Kidney tubule cell (primary cell): ENCODE data around the gene SH3RF1.

Experiments
- DNase-seq: peaks from one replicate; pipeline ENCODE4 v3.0.0-alpha.2; 2018; ENCODE audit warnings: low spot score

The SH3RF1 gene

GRCh38 chr4:169103966-169104412, 166.8 kb downstream of the SH3RF1 start:
- DNase-seq, result peak; percentile 70

DNA sequence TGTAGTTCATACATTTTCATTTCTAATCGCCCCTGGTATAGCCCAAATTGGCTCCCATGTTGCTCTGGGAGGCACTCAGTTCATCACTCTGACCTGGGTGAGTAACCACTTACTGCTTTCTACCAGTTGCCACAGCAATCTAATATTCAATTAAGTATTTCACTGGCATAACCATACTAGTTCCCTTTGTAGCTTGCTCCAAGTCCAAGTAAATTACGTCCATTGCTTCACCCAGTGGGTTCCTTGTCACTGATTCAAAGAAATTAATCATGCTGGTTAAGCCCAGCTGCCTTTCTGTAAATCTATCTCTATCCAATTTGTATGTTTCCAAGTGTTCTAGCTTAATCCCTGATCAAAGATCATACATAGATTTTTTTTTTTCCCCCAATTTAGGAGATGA, 168.7 kb downstream of the SH3RF1 start:
- DNase-seq, result peak; percentile 49

- no peak for DNase-seq
Measured at GRCh38 chr4:169100670-169101101, 170.1 kb downstream of the SH3RF1 start.

DNA sequence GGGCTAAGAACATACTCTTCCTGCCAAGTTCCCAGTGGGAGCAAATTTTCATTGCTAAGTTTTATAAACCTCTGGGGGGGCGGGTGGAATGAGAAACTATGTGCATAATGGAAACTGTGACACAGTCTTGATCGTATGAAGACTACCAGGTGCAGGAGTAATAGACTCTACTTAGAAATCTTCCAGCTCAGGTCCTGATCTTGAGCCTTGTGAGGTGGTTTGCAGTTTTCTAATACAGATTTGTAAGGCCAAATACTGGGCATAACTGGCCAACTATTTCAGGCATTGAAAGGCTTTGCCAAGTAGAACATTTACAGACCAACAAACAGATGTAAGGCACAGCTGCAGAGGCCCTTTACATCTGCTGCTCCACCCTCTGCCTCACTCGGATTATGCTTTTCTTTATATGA, 171.0 kb downstream of the SH3RF1 start:
- DNase-seq, result no peak

GRCh38 chr4:169098969-169099690, 171.6 kb downstream of the SH3RF1 start:
- DNase-seq, result no peak

DNA sequence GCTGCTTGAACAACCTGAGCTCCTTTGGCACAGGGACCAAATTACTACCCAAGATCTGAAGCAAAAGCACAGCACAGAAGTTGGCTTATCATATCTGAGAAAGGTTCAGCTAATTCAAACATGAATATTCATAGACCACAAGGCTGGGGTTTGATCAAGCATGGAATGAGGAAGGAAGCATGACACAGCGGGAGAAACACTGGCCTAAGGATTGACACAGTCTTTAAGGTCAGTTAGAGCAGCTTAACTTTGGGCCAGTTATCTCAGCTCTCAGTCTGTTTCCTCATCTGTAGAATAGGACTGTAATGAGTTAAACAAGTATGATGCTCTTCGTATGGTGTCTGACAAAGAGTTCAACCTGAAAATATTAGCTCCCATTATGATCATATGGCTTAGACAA, 172.2 kb downstream of the SH3RF1 start:
- DNase-seq, result peak; percentile 81

DNA sequence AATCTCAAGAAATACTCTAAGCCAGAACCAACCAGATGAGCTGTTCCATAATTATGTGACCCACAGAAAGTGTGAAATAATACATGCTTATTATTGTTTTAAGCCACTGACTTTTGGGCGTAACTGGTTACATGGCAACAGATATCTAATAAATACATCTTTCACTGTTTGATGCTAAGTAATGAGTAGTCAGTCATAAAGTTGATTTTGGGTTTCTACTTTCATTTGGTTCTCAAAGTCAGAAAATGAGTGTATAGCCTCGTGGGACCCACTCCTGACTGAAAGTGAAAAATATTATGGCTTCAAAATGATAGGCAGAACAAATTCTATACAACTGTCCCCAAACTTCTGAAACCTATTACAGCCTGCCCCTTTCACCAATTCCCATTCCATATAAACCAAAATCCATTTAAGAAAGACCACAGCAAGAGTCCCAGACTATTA, 172.7 kb downstream of the SH3RF1 start:
- DNase-seq, result no peak

- no peak for DNase-seq
Measured at GRCh38 chr4:169096221-169096620, 174.5 kb downstream of the SH3RF1 start.

DNA sequence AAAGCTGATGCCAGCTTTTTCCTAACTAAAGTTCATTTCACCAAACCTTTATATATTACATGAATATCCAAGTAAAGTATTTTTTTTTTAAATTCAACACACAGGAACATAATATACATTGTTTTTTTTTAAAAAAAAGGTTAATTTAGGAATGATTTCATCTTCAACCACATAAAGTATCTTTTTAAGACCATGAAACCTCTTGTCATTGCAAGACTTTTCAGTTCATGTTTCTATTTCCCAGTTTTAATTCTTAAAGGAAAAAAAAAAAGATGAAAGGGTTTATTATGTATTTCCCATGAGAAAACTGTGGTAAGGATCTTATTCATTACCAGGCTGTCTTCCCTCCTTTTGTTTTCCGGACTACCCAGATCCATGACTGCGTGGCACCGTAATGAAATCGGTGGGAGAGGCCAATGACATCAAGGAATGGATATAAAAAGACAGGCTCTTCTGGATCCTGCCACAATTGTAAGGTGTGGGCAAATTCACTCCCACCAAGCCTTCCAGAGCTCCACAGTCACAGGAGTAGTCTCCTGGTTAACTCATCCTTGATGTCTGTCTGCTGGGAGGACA, 176.0 kb downstream of the SH3RF1 start:
- DNase-seq, result no peak

DNA sequence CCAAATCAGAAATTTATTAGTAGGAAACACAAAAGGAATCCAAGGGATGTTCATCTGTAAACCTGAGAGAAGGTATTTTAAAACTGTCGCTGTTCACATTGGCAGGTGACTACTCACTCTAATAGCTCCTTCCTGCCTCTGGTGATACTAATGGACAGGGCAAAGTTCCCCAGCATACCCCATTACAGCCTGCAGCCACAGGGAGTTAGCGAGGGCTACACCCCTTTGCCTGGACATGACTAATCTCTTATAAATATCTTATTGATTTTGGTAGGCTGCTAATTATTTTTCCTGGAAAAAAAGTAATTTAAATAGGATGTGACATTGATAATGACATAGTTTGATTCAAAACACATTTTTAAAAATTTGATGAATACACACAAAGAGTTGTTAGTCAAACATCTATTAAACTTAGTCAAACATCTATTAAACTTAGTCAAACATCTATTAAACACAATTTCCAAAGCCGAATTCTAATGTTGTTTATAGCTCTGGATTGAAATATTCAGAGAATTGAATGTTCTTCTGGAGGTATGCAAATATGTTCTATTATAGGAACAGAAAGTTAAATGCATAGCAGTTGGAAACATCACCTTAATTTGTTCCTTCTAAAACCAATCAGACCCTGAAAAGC, 177.8 kb downstream of the SH3RF1 start:
- no peak for DNase-seq

DNA sequence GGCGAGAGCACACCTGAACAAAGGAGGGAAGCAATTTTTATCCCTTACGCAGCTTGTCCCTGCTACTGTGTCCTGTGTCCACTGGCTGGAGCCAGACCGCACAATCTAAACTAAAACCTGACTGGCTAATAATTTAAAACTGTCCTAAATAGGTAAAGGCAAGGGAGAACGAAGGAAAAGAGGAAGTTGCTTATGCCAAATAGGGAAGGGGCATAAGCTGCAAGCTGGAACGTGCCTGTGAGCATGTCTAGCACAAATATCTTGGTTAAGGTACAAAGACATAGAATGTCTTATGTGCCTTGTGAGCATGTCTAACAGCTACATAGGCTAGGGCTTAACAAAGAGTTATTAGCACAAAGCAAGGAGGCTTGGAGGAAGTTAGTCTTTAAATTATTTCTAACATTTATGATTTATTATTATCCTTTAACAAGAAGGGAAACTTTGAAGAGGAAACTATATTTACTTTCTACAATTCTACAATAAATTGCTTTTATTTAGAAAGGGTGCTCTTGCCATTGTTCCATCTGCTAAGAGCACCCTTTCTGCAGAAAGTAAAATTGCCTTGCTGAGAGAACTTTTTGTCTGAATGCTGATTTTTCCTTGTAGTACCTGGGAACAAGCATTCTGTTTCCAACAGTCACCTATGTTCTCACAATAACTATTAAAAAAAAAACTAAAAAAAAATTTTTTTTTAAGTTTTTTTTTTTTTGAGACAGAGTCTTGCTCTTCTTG, 180.1 kb downstream of the SH3RF1 start:
- DNase-seq, result no peak

DNA sequence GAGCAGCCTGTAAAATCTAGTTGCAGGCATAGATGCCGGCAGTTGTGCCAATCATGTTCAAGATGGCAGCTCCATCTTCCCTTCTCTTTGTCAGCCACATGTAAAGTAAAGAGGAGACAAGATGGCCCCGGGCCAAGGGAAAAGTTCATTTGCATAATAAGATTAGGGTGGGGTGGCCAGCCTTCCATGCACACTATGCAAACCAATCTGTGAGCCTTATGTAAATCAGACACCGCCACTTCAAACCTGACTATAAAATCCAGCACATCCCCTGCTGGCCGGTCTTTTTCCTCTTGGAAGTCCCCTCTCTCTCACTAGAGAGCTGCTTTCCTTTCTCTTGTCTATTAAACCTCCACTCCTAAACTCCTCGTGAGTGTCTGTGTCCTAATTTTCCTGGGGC, 181.8 kb downstream of the SH3RF1 start:
- no peak for DNase-seq

DNA sequence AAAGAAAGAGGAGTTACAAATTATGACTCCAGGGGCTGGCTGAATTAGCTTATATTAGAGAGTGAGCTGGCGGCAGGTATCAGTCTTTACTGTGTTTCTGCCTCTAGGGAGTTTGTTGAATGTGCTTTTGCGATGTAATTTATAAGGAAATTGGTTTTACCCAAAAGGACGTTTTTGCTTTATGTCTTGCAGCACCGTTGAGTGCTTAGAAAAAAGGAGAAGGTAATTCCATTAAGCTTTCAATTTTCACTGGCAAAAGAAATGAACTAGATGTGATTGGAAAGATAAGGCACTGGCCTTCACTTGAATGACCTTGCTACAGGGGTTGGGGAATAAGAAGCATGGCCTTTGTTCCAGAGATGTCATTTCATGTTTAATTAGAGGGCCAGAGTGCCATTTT, 185.8 kb downstream of the SH3RF1 start:
- no peak for DNase-seq

DNA sequence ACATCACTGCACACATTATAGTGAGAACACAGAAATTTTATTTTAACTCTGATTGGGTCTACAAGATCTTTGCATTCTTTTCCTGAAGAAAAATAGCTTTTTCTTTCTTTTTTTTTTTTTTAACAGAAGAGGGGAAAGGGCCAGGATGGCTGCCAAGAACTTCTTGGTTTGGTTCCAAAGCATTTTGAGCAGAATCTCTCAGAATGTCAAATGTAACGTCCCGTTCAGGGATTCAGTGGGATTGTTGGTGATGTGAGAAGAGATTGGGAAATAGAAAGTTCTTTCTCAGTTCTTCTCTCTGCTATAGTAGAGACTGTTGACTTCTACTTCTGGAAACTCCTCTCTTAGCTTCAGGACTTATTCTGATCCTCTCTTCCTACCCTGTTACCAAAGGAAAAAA, 189.8 kb downstream of the SH3RF1 start:
- no peak for DNase-seq

DNA sequence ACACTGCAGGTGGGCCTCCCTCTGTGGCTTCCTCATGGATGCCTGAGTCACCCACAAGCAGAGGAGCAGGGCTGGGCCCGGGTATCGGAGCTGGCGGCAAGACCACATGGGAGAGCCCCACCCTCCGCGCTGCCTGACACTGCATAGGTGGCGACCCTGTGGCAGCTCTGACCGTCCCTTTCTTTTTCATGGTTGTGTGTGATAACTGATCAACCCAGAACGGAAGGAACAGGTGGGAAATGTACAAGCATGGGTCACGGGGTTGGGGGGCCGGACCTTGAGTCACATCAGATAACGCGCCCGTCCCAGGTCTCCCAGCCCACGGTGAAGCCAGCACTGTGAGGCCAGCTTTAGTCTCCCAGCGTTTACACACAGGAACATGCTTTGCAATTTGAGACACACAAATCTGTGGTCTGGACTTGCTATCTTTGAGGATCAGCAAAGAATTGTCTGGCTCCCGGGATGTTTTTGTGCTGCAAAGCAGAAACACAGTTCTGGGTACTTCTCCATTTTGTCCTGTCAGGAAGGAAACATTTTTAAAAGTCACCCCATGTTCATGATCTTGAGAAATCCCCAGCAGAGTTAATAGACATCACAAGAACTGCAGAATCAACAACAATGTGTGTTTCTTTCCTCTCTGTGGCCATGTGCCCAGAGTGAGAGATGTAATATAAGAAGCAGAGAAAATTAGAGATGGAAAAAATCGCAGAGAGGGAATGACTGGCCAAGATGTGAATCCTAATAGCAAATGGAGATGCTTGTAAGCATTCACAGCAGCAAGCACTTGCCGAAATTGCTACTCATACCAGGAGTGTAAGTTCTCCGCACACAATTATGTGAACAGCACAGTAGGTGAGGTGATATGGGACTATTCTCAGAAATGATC, 190.6 kb downstream of the SH3RF1 start:
- peak; percentile 35 for DNase-seq

DNA sequence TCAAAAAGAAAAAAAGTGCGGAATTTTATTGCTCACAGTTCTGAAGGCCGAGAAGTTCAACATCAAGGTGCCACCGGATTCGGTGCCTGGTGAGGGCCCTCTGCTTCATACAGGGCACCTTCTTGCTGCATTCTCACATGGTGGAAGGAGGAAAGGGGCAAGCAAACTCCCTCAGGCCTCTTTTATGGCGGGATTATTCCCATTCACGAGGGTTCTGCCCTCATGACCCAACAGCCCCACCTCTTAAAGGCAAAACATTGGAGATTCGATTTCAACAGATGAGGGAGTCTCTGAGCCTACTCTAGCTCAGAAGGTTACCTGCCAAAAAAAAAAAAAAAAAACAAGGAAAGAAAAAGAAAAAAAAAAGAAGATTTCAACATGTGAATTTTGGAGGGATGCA, 196.6 kb downstream of the SH3RF1 start:
- DNase-seq, result no peak

DNA sequence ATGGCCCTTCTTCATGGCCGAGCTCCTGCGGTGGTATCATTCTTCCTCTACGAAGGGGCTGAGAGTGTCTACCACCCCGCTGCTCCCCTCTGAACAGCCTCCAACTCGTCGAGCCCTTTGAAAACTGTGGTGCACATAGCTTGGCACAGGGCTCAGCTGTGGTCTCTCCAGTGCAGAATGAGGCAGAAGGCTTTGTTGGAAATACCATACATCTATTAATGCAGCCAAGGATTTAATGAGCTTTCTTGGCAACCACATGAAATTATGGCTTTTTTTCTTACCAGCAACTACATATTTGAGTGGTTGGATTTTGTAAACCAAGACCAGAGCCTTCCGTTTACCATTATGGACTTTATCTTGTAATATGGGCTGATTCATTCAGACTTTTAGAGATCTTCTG, 199.0 kb downstream of the SH3RF1 start:
- no peak for DNase-seq

DNA sequence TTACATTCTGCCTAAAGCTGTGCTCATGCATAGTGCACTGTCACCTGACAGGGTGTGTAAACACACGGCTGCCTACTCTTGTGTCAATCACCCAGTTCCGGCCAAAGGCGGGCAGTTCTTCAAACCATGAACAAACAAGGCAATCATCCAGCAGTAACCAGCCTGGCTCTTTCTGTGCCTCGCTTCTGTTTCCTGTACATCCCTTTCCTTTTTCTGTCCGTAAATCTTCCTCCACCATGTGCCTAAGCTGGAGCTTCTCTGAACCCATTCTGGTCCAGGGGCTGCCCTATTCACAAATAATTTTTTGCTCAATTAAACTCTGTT, 199.9 kb downstream of the SH3RF1 start:
- DNase-seq, result peak; percentile 79

DNA sequence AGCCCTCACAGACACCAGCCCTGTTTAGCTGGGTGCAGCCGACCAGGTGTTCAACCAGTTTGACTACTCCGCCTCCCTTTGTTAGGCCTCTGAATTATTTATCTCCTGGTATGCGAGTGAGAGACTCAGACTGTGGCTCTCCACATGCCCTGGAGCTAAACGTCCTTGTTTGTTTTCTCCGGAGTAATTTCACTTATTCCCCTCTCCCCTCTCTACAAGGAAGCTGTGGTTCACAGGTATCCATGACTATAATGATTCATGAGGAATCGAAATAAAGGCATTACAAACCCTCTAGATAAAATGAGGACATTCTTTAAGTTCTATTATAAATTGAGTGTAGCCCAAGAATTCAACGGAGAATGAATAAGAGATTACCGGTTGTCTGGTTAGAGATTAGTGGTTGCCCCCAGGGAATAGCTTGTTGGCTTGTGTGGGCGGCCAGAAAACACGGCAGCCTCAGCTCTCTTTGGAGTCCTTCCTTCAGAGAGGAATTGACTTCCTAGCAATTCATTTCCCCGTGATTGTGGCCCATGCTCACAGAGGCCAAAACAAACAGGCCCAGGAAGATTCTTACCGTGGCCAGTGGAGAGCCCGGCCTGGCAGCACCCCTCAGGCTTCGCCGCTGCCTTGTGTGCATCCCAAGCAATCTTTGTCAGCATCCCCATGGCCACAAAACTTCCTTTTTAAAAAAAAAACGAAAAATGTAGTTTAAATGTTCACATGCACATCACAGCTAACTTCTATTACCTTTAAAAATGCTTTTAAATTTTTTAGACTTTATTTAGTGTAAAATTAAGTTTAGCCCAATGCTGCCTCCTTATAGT, 200.5 kb downstream of the SH3RF1 start:
- DNase-seq, result peak; percentile 97

DNA sequence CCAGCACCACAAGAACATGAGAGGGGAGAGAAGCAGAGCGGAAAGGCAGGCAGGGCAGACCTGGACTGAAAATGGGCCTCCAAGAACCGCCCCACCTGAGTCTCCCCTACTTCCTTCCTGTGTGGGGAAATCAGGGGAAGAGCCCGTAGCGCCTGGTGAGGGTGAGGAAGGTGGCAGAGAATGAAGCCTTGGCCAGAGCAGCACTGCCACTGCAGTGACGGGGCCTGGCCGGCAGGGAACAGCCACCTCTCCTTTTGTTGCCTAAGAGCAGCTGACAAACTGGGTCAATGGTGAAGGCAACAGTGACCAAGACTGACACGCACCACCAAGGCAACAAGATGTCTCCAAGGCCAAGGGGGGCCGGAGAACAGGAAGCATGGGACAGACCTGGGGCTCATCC, 202.3 kb downstream of the SH3RF1 start:
- no peak for DNase-seq

GRCh38 chr4:169066934-169067333, 203.8 kb downstream of the SH3RF1 start:
- no peak for DNase-seq
